ENCODE measurements around the gene WNT4. TPM values are rescaled to one million over a fixed set of nuclear protein-coding genes. Genes with fewer than 3 reads are reported as not detected.

Gene WNT4
- polyA plus RNA-seq, 3 donors = not detected

GRCh38 chr1:22117851-22118250 is 25.0 kb downstream of the WNT4 start:
- Histone ChIP-seq H3K36me3 (replicated peaks in 1 of 2; ENCODE audit: control insufficient read depth in 1 of 2, insufficient read depth in 2 of 2, low read length in 2 of 2) (peaks cover 35 to 80% of the 10 kb centered on the region in 2 donors), H3K4me2 (replicated peaks; ENCODE audit: extremely low read depth, low read length, poor library complexity, severe bottlenecking) (no peak overlapping the region), H3K4me1 (ENCODE audit: control insufficient read depth in 1 of 2, insufficient read depth in 2 of 2, low read length in 2 of 2) (no peaks in the 10 kb centered on the region), H2AFZ (ENCODE audit: insufficient read depth, low read depth, low read length, poor library complexity, severe bottlenecking) (no peak overlapping the region), H3K9me3 (replicated peaks in 1 of 2; ENCODE audit: control insufficient read depth in 1 of 2, insufficient read depth in 1 of 2, low read length in 2 of 2) (no peaks in the 10 kb centered on the region), H3K27me3 (ENCODE audit: control insufficient read depth in 2 of 2, insufficient read depth in 2 of 2, low read length in 2 of 2) (no peaks in the 10 kb centered on the region), H3K79me2 (ENCODE audit: insufficient read depth, low read length) (peaks cover 4% of the 10 kb centered on the region), H4K20me1 (ENCODE audit: insufficient read depth, low read length) (peaks cover 100% of the 10 kb centered on the region), H3K4me3 (replicated peaks in 1 of 3; ENCODE audit: low read depth in 2 of 3, low read length in 3 of 3) (no peak overlapping the region), H3K27ac (ENCODE audit: low read depth in 1 of 2, low read length in 2 of 2) (peak overlapping the region in 1 of 2 donors; percentile 14), H3K9ac (ENCODE audit: insufficient read depth, low read length, poor library complexity, severe bottlenecking) (no peak overlapping the region)
- 96% methylated on average over 5 of the region's 5 CpGs for WGBS (ENCODE audit: insufficient coverage)
- Mint-ChIP-seq H3K4me3 (no peak overlapping the region), H3K27ac (peak overlapping the region in 1 of 7 donors; percentile 37), H3K27me3 (ENCODE audit: low read depth in 3 of 3) (peaks cover 0 to 2% (median 0%) of the 10 kb centered on the region in 3 donors), H3K36me3 (peaks cover 42 to 64% of the 10 kb centered on the region in 2 donors), H3K9me3 (peaks cover 0 to 2% (median 0%) of the 10 kb centered on the region in 7 donors), H3K4me1 (peaks cover 4% of the 10 kb centered on the region)
- no peak for TF ChIP-seq CTCF (IDR thresholded peaks at IDR 0.05)
- intact Hi-C loops (cut with micrococcal nuclease) = no loop called here
- no peak for DNase-seq

GRCh38 chr1:22117238-22117637 is 25.7 kb downstream of the WNT4 start:
- Mint-ChIP-seq H3K4me1 (peaks cover 4% of the 10 kb centered on the region), H3K36me3 (peaks cover 48 to 71% of the 10 kb centered on the region in 2 donors)

More at GRCh38 chr1:22117238-22117637, 25.7 kb downstream of the WNT4 start:
- peaks cover 5% of the 10 kb centered on the region for H3K79me2 ChIP-seq (ENCODE audit: insufficient read depth, low read length)
- no peak overlapping the region for H3K27ac ChIP-seq (ENCODE audit: low read depth in 1 of 2, low read length in 2 of 2)
- no peak overlapping the region for H3K4me3 Mint-ChIP-seq
- peaks cover 0 to 2% (median 0%) of the 10 kb centered on the region in 7 donors for H3K9me3 Mint-ChIP-seq
- no peak overlapping the region for H2AFZ ChIP-seq (ENCODE audit: insufficient read depth, low read depth, low read length, poor library complexity, severe bottlenecking)
- H3K36me3 ChIP-seq (replicated peaks in 1 of 2; ENCODE audit: control insufficient read depth in 1 of 2, insufficient read depth in 2 of 2, low read length in 2 of 2) = peaks cover 41 to 86% of the 10 kb centered on the region in 2 donors
- no peaks in the 10 kb centered on the region for H3K9me3 ChIP-seq (replicated peaks in 1 of 2; ENCODE audit: control insufficient read depth in 1 of 2, insufficient read depth in 1 of 2, low read length in 2 of 2)
- 71% methylated on average over 2 of the region's 4 CpGs for WGBS (ENCODE audit: insufficient coverage)
- no peak overlapping the region for H3K9ac ChIP-seq (ENCODE audit: insufficient read depth, low read length, poor library complexity, severe bottlenecking)
- intact Hi-C loops (cut with micrococcal nuclease) = no loop called here
- DNase-seq = no peak
- no peak overlapping the region for H3K4me3 ChIP-seq (replicated peaks in 1 of 3; ENCODE audit: low read depth in 2 of 3, low read length in 3 of 3)
- peaks cover 0 to 2% (median 0%) of the 10 kb centered on the region in 3 donors for H3K27me3 Mint-ChIP-seq (ENCODE audit: low read depth in 3 of 3)
- H3K27me3 ChIP-seq (ENCODE audit: control insufficient read depth in 2 of 2, insufficient read depth in 2 of 2, low read length in 2 of 2) = no peaks in the 10 kb centered on the region
- peaks cover 100% of the 10 kb centered on the region for H4K20me1 ChIP-seq (ENCODE audit: insufficient read depth, low read length)
- peak overlapping the region in 3 of 7 donors; percentile 8 to 63 (median 57) for H3K27ac Mint-ChIP-seq
- no peak for TF ChIP-seq CTCF (IDR thresholded peaks at IDR 0.05)
- H3K4me1 ChIP-seq (ENCODE audit: control insufficient read depth in 1 of 2, insufficient read depth in 2 of 2, low read length in 2 of 2) = no peaks in the 10 kb centered on the region
- no peak overlapping the region for H3K4me2 ChIP-seq (replicated peaks; ENCODE audit: extremely low read depth, low read length, poor library complexity, severe bottlenecking)
